Stomach (tissue), 4 donors: ENCODE data around the gene PPP1R12B.
"Not testable (repeated sequence)": the region's sequence is repeated elsewhere in the genome, so short reads cannot be mapped to it uniquely, and the experiment has no call there.

Experiments
- CTCF ChIP-seq, 7 experiments: fragments of 450-650 bp in 4 of 7; fragments of 200-600 bp in 3 of 7; sonication (generic) in 3 of 7; IDR thresholded peaks; one replicate each; pipeline ENCODE4 v1.5.1; 2016 to 2019; ENCODE audit warnings: antibody characterized with exemption in 7 of 7, control low read depth in 2 of 7, mild to moderate bottlenecking in 1 of 7
- POLR2A ChIP-seq, 4 donors: fragments of 450-650 bp; IDR thresholded peaks; one replicate each; pipeline ENCODE4 v1.6.1; 2016; ENCODE audit warnings: antibody characterized with exemption in 4 of 4, control low read depth in 2 of 4, mild to moderate bottlenecking in 1 of 4, moderate library complexity in 1 of 4

DNA sequence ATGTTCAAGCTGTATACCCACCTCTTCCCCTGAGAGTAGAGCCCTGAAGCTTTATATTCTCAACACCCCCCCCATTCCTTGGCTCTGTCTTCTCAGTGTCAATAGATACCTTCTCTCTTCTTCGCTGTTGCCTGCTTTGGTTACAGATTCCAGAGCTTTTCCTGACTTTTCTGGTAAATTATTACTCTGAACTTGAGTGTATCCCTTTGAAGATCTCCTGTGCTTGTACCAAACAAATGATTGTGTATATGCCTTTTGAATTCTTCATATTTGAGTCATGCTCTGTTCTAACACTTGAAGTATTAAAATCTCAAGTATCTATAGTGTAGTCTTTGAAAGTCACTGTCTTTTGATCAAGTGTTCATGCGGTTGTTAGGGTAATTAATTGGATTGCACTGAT, 32.0 kb downstream of the PPP1R12B start:
- TF ChIP-seq CTCF, POLR2A (IDR thresholded peaks at IDR 0.05): not testable (repeated sequence)
